Stimulated activated CD8-positive, alpha-beta memory T cell treated with anti-CD3 and anti-CD28 coated beads, Interleukin-15, amount 100 ng/mL, for 48 hours (primary cell): ENCODE data around the gene SYCN.
"Not testable (repeated sequence)": the region's sequence is repeated elsewhere in the genome, so short reads cannot be mapped to it uniquely, and the experiment has no call there.

Experiments used
- DNase-seq, 2 donors: peaks; one replicate each; pipeline ENCODE4 v3.0.0-alpha.2; 2020; ENCODE audit warnings: low read depth in 2 of 2

Gene SYCN

DNA sequence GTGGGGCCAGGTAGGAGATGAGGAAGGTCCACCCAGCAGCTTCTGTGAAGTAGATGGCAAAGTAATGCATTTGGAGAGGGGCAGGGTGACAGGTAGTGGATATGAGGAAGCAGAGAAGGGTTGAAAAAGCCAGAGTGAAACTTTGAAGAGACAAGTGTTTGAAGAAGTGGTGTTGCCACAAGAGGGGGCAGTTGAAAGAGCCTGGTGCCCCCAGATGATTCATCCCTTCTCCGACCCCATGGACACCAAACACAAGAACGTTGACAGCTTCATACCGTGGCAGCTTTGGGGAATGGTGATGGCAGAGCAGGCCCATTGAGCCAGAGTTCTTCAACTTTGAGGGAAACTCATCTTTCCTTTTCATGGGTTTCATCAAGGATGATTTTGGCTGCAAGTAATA lies 20.8 kb upstream of the SYCN start:
- no peak for DNase-seq

DNA sequence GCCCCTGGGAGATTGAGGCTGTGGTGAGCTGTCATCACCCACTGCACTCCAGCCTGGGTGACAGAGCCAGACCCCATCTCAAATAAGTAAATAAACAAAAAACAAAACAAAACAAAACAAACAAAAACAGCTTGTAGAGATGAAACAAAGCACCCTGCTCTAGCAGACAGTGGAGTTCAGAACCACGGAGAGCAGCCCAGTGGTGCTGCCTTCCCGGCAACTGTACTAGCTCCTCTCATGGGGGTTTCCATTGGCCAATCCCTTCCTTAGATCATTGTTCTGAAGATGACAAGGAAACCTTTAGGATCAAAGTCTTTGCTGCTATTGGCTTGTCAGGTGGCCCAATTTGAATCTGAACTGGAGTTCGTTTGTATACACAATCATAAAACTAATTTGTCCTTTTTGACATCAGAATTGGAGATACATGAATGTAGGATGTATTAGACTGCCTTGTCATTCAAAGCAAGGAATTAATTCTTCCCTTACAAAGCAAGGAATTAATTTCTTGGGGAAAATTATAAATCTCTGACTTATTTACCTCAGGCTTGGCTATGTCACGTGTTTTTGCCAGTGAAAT lies 19.7 kb upstream of the SYCN start:
- DNase-seq, result no peak

DNA sequence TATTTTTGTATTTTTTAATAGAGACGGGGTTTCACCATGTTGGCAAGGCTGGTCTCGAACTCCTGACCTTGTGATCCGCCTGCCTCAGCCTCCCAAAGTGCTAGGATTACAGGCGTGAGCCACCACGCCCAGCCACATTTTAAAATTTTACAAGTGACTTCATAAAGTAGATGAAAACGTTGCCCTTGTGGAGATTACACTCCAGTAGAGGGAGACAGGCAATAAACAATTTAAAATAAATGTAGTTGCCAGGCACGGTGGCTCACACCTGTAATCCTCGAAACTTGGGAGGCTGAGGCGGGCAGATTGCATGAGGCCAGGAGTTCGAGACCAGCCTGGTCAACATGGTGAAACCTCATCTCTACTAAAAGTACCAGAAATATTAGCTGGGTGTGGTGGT lies 15.0 kb upstream of the SYCN start:
- not testable (repeated sequence) for DNase-seq

DNA sequence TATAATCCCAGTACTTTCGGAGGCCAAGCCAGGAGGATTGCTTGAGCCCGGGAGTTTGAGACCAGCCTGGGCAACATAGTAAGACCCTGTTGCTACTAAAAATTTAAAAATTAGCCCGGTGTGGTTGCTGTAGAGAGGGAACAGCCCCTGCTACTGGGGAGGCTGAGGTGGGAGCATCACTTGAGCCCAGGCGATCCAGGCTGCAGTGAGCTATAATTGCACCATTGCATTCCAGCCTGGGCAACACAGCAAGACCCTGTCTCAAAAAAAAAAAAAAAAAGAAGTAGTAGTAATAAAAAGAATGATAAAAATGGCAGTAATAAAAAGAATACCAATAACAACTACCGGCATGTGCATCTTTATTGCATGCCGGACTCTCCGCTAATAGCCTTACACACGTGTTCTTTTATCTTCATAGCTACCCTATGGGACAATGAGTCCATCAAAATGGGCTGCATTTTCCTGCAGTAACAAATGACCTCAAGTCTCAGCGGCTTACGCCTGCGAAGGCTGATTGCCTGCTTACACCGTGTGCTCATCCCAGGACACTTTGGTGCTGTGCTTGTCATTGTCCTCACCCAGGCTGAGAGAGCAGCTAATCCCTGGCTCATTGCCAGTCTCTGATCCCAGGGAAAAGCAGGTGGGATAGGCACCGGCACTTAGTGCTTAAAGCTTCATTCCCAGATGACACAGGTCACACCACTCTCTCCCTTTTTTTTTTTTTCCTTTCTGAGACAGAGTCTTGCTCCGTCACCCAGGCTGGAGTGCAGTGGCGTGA lies 14.4 kb upstream of the SYCN start:
- no peak for DNase-seq

DNA sequence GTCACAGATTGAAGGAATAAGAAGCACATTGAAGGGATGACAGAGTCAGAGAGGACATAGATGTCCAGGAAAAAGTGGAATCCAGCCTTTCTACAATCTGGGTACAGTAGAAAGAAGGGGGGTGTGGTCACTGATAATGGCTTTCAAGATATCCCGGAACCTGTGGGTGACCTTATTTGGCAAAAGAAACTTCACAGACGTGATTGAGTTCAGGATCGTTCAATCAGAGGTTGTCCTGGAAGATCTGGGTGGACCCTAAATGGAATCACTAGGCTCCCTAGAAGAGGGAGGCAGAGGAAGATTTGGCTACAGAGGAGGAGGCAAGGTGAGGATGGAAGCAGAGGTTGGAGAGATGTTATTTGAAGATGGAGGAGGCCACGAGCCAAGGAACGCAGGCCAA lies 13.0 kb upstream of the SYCN start:
- DNase-seq, result no peak

DNA sequence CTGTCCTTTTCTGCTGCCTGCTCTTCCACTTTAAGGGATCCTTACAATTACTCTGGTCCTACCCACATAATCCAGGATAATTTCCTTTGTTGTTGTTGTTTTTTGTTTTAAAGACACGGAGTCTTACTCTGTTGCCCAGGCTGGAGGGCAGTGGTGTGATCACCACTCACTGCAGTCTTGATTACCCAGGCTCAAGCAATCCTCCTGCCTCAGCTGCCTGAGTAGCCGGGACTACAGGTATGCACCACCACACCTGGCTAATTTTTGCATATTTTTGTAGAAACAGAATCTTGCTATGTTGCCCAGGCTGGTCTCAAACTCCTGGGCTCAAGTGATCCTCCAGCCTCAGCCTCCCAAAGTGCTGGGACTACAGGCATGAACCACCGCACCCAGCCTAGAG lies 11.3 kb upstream of the SYCN start:
- not testable (repeated sequence) for DNase-seq

DNA sequence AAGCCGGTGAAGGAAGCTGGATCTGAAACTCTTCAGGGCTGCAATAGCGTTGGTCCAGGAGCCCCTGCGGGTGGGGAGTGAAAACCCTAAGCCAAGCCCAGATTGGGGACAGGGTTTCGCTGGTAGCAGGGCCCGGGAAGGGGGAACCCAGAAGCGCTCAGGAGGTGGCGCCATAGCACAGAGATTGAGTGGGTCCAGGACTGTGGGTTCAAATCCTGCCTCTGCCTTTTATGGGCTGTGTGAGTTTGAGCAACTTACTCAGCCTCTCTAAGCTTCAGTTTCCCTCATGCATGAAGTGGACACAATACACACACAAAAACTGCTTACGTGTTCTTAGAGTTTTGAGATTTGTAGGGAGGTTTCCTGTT lies 8.3 kb upstream of the SYCN start:
- peak; percentile 27 to 43 for DNase-seq

DNA sequence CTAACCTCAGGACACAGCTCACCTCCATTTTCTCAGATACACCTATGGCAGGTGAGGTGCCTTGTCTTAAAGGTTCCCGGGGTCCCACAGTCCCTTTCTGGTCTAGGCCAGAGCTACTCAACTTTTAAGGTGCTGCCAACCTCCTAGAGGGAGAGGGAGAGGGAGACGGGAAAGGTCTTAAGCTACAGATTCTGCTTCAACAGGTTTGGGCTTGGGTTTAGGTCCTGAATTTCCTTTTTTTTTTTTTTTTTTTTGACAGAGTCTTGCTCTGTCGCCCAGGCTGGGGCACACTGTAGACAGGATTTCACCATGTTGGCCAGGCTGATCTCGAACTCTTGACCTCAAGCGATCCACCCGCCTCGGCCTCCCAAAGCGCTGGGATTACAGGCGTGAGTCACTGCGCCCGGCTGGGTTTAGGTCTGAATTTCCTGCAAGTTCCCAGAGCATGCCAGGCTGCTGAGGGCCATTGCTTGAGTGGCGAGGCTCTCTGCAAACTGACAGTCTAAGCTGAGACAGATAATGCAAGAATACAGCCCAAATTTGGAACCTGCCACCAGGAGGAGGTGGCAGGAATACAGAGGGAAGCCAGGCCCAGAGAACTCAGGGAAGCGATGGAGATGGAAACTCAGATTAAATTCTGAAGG lies 7.8 kb upstream of the SYCN start:
- DNase-seq, result no peak

DNA sequence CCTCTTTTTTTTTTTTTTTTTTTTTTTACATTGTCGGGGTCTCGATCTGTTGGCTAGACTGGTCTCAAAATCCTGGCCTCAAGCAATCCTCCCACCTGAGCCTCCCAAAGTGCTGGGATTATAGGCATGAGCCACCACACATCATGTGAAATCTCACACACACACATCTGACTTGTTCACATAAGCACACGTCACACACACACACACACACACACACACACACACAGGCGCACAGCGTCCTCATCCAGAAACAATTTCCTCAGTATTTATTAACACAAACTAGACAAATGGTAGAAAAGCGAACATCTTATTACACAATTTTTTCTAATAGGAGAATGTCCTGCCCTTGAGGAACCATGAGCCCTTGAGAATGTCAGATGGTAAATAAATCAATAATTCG lies 5.1 kb upstream of the SYCN start:
- no peak for DNase-seq

DNA sequence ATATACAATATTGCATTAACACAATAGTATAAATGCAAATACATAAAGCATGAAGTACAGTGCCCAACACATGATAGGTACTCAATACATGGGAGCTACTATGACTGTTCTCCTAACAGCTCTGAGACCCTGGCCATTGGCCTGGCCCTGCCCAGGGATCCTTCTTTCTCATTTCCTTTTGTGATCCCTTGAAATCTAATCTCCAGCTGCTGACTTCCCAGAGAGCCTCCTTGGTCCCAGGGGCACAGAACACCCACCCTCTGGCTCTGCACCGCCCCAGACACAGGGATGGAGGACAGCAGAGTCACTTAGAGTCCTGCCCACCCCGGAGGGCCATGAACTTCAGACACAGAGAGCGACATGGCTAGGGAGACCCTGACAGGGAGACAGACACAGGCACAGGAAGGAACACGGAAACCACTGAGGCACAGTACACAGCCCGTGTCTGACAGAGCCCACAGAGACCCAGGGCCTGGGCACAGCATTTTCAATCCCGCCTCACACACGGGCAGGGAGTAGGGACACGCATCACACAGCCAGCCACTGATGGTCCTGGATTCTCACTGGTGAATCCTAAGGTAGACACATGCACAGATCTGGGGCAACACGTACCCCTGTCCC lies 4.2 kb upstream of the SYCN start:
- no peak for DNase-seq

DNA sequence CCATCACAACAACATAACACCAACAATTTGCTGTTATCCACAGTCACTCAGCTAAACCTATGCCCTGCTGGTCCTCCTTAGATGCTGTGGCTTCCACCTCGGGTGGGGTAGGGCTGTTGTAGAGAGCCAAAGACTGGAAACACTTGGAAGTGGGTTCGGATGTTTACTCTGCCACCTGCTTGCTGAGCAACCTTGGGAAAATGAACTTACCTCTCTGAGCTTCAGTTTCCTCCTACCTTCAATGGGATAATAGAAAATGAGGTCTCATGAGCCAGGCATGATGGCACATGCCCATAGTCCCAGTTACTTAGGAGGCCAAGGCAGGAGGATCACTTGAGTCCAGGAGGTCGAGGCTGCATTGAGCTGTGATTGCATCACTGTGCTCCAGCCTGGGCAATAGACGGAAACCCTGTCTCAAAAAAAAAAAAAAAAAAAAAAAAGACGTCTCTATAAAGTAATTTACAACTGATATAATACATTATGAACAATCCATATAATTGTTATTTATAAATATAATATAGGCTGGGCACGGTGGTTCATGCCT lies 3.3 kb upstream of the SYCN start:
- no peak for DNase-seq

DNA sequence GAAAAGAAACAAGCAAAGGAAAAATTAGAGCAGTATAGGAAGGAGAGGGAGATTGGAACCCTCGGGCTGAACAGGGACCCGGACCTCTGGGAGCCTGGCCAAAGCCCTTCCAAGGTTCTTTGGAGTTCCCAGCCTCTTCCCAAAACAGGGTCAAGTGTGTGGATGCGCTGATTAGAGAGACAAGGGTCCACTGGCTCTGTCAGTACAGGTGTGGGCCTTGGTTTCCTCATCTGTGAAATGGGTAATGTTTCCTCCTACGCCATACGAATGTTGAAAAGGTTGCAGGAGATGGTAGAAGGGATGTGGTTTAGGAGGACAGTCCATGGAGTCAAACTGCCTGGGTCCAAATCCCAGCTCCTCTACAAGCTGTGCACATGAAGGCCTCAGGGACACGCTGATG lies 2.1 kb upstream of the SYCN start:
- no peak for DNase-seq

DNA sequence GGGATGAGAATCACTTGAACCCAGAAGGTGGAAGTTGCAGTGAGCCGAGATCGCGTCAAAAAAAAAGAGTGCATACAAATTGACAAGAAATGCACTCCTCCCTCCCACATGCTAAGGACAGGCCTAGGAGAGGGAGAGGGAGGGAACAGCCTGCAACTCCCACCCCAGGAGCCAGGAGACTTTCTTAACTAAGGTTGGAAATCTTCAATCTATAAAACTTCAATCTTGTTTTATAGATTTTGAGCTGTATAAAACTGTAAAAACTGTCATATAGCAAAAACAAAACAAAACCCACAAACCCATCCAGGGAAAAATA lies 1.3 kb upstream of the SYCN start:
- no peak for DNase-seq

DNA sequence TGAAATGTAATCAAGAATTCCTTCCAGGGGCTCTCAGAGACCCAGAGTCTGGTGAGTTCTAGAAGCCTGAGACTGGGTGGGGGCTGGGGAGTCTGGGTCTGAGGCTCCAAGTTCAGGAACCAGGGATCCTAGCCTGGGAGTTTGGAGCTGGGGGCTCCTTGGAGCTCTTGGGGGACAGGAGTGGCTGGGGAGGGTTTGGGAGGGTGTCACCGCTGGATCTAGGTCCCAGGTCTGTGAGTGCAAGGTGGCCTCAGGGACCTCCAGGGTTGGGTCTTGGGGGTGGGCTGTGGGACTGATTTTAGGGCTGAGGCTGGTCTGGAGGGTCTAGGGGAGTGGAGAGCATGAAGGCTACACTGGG lies 1.1 kb downstream of the SYCN start:
- DNase-seq, result no peak

DNA sequence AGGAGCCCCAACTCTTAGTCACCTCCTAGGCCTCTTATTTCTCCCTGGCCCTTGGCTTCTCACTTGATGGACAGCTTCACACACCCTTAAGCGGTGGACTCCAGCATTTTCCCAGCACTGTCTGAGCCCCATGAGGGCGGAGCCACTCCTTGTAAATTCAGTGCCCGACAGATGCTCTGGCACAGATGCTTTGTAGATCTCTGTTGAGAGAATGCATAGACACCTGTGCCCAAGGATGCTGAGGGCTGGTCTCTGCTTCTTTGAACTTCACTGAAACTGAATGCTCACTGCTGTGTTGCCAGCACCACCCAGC lies 3.3 kb downstream of the SYCN start:
- DNase-seq, result no peak

DNA sequence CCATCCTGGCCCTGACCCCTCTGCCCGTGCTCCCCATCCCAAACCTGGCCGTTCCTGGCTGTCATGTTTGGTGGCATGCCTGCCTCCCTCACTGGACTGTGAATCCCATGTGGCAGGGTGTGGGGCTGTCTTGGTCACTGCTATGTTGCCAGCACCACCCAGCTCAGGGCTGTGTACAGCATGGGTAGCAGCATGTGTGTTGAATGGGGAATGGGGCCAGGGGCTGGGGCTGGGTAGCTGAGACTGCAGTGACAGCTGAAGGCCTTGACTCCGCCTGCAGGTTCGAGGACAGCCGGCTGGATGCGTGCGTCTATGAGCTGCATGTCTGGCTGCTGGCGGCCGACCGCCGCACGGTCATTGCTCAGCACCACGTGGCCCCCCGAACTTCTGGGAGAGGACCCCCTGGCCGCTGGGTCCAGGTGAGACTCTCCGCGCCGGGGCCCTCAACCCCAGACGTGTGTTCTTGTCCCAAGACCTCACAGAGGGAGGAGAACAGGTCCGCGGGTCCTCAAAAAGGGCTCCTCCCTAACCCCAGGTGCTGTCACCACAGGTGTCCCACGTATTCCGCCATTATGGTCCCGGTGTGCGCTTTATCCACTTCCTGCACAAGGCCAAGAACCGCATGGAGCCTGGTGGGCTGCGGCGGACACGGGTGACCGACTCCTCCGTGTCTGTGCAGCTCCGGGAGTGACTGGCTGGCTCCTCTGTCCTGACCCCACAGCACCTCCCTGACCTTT lies 3.8 kb downstream of the SYCN start:
- DNase-seq, result no peak

DNA sequence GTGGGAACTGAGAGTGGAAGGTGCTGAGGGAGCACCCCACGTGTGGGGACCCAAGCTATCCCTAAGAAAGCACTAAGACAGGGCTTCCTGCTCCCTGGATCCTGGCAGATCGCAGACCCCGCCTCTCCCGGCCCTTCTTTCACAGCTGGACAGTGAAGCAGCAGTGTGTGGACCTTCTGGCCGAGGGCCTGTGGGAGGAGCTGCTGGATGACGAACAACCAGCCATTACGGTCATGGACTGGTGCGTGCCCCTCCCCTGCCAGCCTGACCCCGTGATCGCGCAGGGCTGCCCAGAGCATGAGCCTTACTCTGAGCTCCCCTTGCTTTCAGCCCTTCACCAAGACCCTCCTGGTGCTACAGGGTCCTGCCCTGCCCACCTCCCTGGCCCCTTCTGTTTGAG lies 5.0 kb downstream of the SYCN start:
- DNase-seq, result no peak

DNA sequence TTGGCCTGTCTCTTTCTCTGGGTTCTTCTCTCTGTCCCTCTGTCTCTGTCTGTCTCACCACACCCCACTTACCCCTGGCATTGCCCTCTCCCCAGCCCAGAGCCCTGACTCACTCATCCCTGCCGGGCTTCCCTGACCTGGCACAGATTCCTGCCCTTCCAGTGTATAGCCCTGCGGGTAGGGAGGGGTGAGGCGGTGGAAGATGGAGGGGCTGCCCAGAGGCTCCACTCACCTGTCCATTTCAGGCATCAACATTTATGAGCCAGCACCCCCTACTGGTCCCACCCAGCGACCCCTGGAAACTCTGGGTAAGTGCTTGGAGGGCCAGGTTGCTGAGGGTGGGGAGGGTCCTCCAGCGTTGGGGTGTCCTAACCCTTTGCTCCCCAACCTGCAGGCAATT lies 6.3 kb downstream of the SYCN start:
- DNase-seq, result no peak

DNA sequence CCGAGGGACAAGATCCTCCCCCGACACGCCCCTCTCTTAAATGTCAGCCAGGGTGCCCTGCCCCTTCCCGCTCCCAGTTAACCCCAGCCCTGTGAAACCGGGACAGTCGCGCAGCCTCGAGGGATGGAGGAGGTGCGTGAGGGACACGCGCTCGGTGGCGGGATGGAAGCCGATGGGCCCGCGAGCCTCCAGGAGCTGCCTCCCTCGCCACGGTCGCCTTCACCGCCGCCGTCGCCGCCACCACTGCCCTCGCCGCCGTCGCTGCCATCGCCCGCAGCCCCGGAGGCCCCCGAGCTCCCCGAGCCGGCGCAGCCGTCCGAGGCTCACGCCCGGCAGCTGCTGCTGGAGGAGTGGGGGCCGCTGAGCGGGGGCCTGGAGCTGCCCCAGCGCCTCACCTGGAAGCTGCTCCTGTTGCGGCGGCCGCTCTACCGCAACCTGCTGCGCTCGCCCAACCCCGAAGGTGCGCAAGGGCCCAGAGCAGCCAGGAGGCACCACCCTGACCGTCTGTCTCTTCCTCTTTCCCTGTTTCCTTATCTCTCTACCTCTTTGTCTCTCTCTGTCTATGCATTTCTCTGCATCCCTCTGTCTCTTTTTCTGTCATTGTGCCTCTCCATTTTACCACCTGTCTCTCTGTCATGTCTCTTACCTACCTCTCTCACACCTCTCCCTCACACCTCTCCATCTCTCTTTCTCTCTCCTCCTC lies 7.1 kb downstream of the SYCN start, which contains the start of gene NCCRP1:
Gene NCCRP1, plus strand, starts transcription at position 105 of the 703 bp plus-strand sequence. Its CDS starts 19 bp downstream, at position 124.
- no peak for DNase-seq

DNA sequence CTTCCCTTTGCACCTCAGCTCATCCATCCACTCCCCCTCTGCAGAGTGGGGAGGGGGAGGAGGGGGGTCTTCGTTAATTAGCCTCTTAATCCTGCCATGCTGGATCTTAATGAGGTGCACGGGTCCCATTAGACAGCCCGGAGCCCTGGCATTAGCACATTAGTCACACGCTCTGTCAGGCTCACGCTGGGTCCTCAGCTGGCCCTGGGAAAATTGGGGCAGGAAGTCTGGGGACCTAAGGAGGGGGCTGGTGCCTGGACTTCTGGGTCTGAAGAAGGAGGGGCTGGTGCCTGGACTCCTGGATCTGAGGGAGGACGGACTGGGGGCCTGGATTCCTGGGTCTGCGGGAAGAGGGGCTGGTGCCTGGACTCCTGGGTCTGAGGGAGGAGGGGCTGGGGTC lies 7.7 kb downstream of the SYCN start:
- no peak for DNase-seq

DNA sequence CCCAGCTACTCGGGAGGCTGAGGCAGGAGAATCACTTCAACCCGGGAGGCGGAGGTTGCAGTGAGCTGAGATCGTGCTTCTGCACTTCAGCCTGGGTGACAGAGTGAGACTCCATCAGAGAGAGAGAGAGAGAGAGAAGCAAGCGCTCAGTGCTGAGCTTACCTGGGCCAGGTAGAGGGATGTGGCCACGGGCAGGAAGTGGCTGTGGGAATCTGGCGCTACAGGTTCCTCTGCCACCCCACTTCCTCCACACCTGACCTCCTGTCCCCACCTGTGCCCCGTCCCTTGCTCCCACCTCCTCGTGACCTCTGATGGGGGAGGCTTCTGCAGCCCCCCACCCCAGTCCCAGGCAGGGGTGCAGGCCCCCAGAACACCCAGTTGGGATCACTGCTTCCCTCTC lies 8.3 kb downstream of the SYCN start:
- DNase-seq, result no peak
